GM18526 (cell line): Measurements from ENCODE around the gene CEBPZ.

Experiments used
- POLR2A ChIP-seq: IDR thresholded peaks from 3 replicates; pipeline ENCODE4 v1.6.1; 2011; ENCODE audit not compliant: insufficient read length; ENCODE audit errors: extremely low read depth

Gene CEBPZ

GRCh38 chr2:37191747-37192146 is 39.6 kb downstream of the CEBPZ start:
- no peak for TF ChIP-seq POLR2A

- no peak for TF ChIP-seq POLR2A
These were observed 40.1 kb downstream of the CEBPZ start for GRCh38 chr2:37191253-37191652.

GRCh38 chr2:37190290-37190689 is 41.1 kb downstream of the CEBPZ start:
- no peak for TF ChIP-seq POLR2A

- TF ChIP-seq POLR2A = no peak
These were observed 41.8 kb downstream of the CEBPZ start for GRCh38 chr2:37189452-37190153.

- TF ChIP-seq POLR2A = no peak
These were observed 42.8 kb downstream of the CEBPZ start, which contains the start of gene SULT6B1 for GRCh38 chr2:37188570-37188969. TSS of gene SULT6B1 (minus strand) at chr2:37188670. CDS start at chr2:37188640, 30 bp downstream.

- TF ChIP-seq POLR2A = no peak
These were observed 49.4 kb downstream of the CEBPZ start for GRCh38 chr2:37181726-37182684.

GRCh38 chr2:37180640-37181039 is 50.8 kb downstream of the CEBPZ start:
- no peak for TF ChIP-seq POLR2A

- TF ChIP-seq POLR2A = no peak
These were observed 51.3 kb downstream of the CEBPZ start for GRCh38 chr2:37180006-37180639.

GRCh38 chr2:37173741-37174140 is 57.7 kb downstream of the CEBPZ start:
- no peak for TF ChIP-seq POLR2A

GRCh38 chr2:37171624-37171950 is 59.8 kb downstream of the CEBPZ start:
- no peak for TF ChIP-seq POLR2A

- no peak for TF ChIP-seq POLR2A
These were observed 63.0 kb downstream of the CEBPZ start for GRCh38 chr2:37168217-37168981.

- TF ChIP-seq POLR2A = no peak
These were observed 63.7 kb downstream of the CEBPZ start for GRCh38 chr2:37167636-37168180.

GRCh38 chr2:37164757-37165156 is 66.6 kb downstream of the CEBPZ start:
- no peak for TF ChIP-seq POLR2A

GRCh38 chr2:37156857-37157714 is 74.3 kb downstream of the CEBPZ start, which contains the start of gene EIF2AK2:
TSS of gene EIF2AK2 (minus strand) at chr2:37156980. CDS start at chr2:37147806, 9,174 bp downstream.
- peak; percentile 59 for TF ChIP-seq POLR2A
